Measurements from ENCODE around the gene ROBO4. TPM values are rescaled to one million over a fixed set of nuclear protein-coding genes. Genes with fewer than 3 reads are reported as not detected.

The ROBO4 gene
- total RNA-seq, 4 donors from 2014 or later = 11.2 to 96.6 (median 46.6) TPM

DNA sequence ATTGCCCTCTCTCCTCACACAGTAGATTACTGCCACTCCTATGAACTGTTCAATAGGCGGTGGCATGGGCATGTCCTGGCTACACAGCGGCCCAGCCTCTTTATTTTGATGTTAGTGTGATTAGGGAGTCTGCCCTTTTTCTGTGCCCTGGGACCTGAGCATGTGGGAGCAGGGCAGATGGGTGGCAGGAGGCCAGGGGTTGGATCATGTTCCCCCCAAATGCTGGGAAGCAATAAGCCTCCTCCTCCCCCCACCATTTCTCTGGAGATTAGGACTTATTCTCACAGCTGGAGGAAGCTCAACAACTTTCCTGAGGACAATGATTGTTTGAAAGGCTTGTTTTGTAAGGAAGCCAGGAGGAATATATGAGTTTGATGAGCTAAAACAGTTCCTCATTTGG lies 22.2 kb upstream of the ROBO4 start:
- Histone ChIP-seq H3K36me3 (no peaks in the 10 kb centered on the region), H3K9me3 (no peaks in the 10 kb centered on the region), H3K4me3 (no peak overlapping the region), H3K27me3 (no peaks in the 10 kb centered on the region), H3K27ac (no peak overlapping the region), H3K4me1 (peaks cover 0 to 7% of the 10 kb centered on the region in 2 donors)
- TF ChIP-seq, protein P1, sequence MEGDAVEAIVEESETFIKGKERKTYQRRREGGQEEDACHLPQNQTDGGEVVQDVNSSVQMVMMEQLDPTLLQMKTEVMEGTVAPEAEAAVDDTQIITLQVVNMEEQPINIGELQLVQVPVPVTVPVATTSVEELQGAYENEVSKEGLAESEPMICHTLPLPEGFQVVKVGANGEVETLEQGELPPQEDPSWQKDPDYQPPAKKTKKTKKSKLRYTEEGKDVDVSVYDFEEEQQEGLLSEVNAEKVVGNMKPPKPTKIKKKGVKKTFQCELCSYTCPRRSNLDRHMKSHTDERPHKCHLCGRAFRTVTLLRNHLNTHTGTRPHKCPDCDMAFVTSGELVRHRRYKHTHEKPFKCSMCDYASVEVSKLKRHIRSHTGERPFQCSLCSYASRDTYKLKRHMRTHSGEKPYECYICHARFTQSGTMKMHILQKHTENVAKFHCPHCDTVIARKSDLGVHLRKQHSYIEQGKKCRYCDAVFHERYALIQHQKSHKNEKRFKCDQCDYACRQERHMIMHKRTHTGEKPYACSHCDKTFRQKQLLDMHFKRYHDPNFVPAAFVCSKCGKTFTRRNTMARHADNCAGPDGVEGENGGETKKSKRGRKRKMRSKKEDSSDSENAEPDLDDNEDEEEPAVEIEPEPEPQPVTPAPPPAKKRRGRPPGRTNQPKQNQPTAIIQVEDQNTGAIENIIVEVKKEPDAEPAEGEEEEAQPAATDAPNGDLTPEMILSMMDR (IDR thresholded peaks at IDR 0.05) = no peak
- no peak for TF ChIP-seq POLR2A (IDR thresholded peaks at IDR 0.05)
- intact Hi-C loops (cut with DNase I; ENCODE audit: low total_unique reads) = no loop called here
- DNase-seq = no peak

DNA sequence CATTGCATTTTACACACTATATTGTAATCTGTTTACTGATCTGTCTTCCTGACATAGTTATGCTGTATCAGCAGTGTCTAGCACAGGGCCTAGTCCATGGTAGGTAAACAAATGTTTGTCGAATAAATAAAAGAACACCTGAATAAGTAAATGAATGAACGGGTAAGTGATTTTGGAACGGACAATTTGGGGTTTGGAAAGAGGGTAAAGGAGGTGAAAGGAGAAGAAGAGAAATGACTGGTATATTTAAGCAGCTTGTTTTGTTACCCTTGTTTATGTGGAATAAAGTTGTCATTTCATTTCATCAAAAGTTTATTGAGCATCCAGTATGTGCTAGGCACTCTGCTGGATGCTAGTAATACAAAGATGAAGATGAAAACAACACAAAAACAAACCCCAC lies 21.3 kb upstream of the ROBO4 start, which contains the start of gene HEPN1:
TSS of gene HEPN1 (plus strand) at position 301 of the 400 bp plus-strand sequence.
- Histone ChIP-seq H3K4me1 (peaks cover 0 to 7% of the 10 kb centered on the region in 2 donors), H3K36me3 (no peaks in the 10 kb centered on the region), H3K4me3 (no peak within 1 kb of the TSS), H3K27me3 (no peaks in the 10 kb centered on the region), H3K9me3 (no peaks in the 10 kb centered on the region), H3K27ac (no peak within 1 kb of the TSS)
- TF ChIP-seq, protein P1 (IDR thresholded peaks at IDR 0.05) = no peak
- no peak for DNase-seq
- intact Hi-C loops (cut with DNase I; ENCODE audit: low total_unique reads) = no loop called here

DNA sequence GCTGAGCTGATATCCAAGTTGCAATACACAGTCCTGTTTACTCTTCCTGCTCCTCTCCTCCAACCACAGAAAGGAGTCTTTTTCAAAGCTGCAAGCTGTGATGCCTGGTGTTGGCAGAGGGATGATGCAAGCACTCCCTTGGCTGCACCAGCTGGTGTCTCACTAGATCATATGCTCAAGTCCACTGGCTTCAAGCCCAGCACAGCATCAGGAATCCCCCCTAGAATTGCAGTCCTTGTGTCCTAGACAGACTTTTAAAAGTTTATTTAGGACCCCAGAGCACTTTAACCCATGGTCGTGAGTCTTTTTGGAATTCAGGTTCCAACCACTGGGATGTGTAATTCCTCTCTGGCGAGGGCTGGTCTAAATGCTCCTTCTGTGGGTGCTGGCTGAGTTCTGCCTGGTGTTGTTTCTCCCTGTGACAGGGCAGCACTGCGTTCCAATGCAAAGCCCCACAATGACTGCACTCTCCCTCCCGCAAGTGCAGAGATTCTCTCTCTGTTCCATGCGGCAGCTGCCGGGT lies 19.5 kb upstream of the ROBO4 start:
- TF ChIP-seq, protein P1 (IDR thresholded peaks at IDR 0.05) = no peak
- TF ChIP-seq POLR2A (IDR thresholded peaks at IDR 0.05) = no peak
- H3K4me3 ChIP-seq = no peak overlapping the region

DNA sequence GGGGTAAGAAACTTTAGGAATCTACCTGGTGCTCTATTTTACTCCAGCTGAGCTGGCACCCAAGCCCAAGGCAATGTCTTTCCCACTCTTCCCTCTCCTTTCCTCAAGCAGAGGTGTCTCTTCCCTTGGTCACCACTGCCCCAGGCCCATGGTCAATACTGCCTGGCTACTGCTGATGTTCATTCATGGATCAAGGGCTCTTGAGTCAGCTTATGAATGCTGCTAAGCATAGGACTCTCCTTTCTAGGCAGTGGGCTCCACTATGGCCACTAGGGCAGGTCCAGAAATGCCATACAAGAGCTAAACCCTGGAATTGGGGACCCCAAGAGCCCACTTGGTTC lies 18.7 kb upstream of the ROBO4 start:
- intact Hi-C loops (cut with DNase I; ENCODE audit: low total_unique reads) = no loop called here
- no peak overlapping the region for H3K4me3 ChIP-seq
- H3K4me1 ChIP-seq = peaks cover 0 to 7% of the 10 kb centered on the region in 2 donors
- H3K27ac ChIP-seq = no peak overlapping the region
- no peak for TF ChIP-seq POLR2A (IDR thresholded peaks at IDR 0.05)
- TF ChIP-seq, protein P1 (IDR thresholded peaks at IDR 0.05) = no peak
- DNase-seq = no peak
- H3K36me3 ChIP-seq = no peaks in the 10 kb centered on the region
- no peaks in the 10 kb centered on the region for H3K9me3 ChIP-seq
- no peaks in the 10 kb centered on the region for H3K27me3 ChIP-seq

More for the DNA sequence above, 19.5 kb upstream of the ROBO4 start:
- Histone ChIP-seq H3K4me1 (peaks cover 0 to 7% of the 10 kb centered on the region in 2 donors), H3K9me3 (no peaks in the 10 kb centered on the region), H3K36me3 (no peaks in the 10 kb centered on the region), H3K27ac (no peak overlapping the region), H3K27me3 (no peaks in the 10 kb centered on the region)
- no peak for DNase-seq
- intact Hi-C loops (cut with DNase I; ENCODE audit: low total_unique reads) = no loop called here

DNA sequence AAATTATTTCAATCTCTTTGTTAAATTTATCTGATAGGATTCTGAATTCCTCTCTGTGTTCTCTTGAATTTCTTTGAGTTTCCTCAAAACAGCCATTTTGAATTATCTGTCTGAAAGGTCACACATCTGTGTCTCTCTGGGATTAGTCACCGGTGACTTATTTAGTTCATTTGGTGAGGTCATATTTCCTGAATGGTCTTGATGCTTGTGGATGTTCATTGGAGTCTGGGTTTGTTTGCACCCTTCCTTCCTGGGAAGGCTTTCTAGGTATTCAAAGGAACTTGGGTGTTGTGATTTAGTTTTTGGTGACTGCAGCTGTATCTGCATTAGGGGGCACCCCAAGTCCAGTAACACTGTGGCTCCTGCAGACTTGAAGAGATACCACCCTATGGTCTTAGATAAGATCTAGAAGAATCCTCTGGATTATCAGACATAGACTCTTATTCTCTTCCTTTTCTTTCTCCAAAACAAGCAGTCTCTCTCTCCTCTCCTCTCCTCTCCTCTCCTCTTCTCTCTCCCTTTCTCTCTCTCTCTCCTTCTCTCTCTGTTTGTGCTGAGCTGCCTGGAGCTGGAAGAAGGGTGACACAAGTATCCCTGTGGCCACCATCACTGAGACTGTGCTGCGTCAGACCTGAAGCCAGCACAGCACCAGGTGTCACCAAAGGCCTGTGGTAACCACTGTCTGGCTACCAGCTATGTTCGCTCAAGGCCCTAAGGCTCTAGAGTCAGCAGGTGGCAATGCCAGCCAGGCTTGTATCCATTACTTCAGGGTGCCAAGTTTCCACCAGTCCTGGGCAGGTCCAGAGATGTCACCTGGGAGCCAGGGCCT lies 18.1 kb upstream of the ROBO4 start:
- DNase-seq = no peak

More for the DNA sequence above, 18.1 kb upstream of the ROBO4 start:
- Histone ChIP-seq H3K27ac (no peak overlapping the region), H3K36me3 (no peaks in the 10 kb centered on the region), H3K27me3 (no peaks in the 10 kb centered on the region), H3K9me3 (no peaks in the 10 kb centered on the region), H3K4me3 (no peak overlapping the region), H3K4me1 (peaks cover 0 to 1% of the 10 kb centered on the region in 2 donors)
- intact Hi-C loops (cut with DNase I; ENCODE audit: low total_unique reads) = no loop called here
- TF ChIP-seq, protein P1 (IDR thresholded peaks at IDR 0.05) = no peak
- TF ChIP-seq POLR2A (IDR thresholded peaks at IDR 0.05) = no peak

All from uterus (tissue), 4 donors.